HK-2 (cell line): Measurements from ENCODE around the gene PSMF1.
"Not testable (repeated sequence)": the region's sequence is repeated elsewhere in the genome, so short reads cannot be mapped to it uniquely, and the experiment has no call there.

Experiments
- DNase-seq: peaks from one replicate; pipeline ENCODE4 v3.0.0-alpha.2; 2018; ENCODE audit not compliant: unreplicated experiment

PSMF1 gene

DNA sequence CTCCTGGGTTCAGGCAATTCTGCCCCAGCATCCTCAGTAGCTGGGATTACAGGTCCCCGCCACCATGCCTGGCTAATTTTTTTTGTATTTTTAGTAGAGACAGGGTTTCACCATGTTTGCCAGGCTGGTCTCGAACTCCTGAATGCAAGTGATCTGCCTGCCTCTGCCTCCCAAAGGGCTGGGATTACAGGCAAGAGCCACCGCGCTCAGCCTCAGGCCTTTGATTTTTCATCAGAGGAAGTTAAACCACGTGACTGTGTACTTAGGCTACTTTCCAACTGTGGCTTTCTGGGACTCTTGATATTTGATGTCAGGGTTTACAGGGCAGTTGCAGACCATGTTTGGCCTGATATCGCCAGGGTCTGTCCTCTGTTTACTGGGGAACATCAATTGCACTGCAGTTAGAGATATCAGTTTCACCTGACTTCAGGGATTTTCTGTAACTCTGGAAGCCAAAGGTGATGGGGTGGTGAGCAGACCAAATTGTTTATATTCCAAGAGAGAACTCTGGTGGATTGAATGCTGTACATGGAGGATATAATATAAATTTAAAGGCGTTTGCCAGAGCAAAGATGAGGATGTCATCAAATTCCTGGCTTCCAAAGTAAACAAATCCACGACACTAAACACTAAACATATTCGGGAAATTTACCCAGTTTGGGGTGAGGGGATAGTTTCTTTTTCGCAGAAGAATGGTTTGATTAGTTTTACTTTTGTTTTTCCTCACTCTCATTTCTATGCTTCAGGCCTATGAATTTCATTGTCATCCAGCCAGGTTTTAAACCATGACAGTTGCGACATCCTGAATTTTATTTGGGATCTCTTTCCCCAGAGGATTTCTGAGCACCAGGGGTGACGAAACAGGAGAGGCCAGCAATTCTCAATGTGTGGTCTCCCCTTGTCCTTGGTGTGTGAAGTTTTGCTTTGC lies 4.2 kb downstream of the PSMF1 start:
- DNase-seq = no peak

DNA sequence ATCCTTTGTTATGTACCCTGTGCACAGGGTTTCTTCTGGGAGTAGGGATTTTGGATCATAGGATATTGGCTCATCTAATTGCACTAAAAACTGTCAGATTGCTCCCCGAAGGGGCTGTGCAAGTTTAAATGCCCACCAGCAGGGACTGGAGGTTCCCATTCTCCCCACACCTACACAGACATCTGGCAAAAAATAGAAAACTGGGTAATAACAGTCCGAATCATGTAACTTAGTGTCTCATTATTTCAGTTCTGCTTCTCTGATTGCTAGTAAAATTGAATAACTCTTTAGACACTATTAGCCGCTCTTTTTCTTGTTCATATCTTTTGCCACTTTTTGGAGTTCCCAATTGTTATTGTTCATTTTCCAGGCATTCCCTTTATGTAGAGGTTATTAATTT lies 5.3 kb downstream of the PSMF1 start:
- no peak for DNase-seq

DNA sequence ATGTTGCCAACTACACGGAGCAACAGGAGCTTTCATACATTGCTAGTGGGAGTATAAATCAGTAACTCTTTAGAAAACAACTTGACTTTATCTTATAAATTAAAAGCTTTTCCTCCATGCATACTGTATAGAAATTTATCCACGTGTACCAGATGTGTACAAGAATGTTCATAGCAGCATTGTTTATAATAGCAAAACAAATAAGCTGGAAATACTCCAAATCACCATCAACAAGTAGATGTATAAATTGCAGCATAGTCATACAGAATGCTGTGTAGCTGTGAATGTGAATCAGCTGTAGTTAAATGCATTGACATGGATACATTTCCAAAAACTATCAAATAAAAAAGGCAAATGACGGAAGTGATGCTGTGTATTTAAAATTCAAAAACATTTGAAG lies 6.0 kb downstream of the PSMF1 start:
- no peak for DNase-seq

DNA sequence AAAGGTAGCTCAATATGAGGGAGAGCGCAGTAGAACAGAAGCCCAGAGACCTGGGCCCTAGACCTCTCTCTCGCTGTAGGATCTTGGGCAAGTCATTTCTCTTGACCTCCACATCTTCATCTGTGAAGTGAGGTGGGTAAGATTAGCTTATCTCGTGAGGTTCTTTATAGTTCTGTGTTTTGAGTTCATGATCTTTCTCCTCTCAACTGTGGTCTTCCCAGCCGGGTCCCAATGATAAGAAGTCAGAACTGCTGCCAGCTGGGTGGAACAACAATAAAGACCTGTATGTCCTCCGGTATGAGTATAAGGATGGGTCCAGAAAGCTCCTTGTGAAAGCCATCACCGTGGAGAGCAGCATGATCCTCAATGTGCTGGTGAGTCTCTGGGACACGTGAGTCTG lies 6.9 kb downstream of the PSMF1 start:
- no peak for DNase-seq

DNA sequence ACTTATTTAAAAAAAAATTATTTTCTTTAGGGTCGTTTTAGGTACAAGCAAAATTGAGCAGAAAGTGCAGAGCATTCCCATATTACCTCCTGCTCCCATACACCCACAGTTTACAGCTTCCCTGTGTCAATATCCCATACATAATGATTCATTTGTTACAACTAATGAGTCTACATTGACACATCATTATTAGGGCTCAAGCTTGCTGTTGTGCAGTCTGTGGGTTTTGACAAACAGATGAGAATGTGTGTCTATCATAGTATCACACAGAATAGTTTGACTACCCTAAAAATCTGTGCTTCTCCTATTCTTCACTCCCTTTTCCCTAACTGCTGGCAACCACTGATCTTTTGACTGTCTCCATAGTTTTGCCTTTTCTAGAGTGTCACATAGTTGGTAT lies 9.4 kb downstream of the PSMF1 start:
- no peak for DNase-seq

DNA sequence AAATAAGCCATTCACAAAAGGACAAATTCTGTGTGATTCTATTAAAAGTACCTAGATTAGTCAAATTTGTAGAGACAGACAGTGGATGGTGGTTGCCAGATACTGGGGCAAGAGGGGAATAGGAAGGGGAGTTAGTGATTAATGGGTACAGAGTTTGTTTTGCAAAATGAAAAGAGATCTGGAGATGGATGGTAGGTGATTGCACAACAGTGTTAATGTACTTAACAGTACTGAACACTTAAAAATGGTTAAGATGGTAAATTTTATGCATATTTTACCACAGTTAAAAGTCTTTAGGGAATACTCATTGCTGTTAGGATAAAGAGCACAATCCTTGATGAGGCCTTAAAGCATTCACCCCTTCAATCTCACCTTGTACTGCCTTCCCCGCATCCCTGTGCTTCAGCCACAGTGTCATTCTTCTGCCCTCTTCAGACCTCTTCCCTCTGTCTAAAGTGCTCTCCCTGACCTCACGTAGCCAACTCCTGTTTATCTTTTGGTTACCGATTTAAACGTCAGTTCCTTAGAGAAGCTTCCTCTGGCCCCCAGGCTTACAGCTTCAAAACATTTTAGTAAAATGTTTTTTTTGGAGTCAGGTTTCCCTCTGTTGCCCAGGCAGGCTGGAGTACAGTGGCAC lies 11.8 kb downstream of the PSMF1 start:
- no peak for DNase-seq

DNA sequence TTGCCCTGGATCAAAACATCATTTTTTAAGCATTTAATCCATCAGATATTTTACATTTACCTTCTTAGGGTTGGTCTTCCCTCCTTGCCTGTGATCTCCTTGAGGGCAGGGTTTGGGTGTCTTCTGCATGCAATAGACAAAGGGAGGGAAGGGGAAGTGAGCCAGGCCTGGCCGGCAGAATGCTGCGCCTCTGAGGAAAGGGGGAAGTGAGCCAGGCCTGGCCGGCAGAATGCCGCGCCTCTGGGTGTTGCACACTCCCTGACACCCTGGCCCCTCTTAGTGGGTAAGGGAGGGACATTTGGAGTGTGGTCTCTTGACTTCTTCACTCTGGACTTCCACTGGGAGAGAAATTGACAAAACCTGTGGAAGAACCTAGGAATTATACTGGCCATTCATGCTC lies 12.4 kb downstream of the PSMF1 start:
- DNase-seq = no peak

DNA sequence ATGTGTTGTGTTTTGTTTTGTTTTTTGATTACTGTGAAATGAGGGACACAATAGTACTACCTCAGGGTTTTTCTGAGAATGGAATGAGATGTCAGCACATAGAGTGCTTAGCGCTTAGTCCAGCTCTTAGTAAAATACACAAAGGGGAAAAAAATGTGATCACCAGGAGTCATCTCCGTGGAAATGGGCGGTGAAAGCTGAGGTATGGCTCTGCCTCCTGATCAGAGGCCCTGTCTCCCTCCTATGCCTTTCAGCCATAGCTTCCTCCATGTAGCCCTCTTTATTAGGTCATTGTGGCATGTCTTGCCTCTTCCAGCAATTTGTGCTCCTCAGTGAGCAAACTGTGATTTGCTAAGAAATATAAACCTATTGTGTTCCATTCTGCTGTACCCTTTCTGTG lies 13.0 kb downstream of the PSMF1 start:
- DNase-seq = no peak

DNA sequence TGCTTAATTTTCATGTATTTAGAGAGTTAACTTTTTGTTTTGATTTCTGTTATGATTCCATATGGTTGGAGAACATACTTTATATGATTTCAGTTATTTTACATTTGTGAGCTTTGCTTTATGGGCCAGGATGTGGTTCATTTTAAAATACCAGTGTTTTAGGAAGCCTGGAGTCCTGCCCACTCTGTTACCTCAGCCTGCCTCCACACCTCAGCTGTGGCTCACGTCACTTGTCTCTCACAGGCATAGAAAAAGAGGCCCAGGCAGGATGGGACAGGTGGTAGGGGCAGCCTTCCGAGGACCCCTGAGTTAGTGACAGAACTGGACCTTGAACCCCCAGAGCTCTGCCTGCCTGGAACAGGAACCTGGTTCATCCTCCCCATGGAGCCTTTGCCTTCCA lies 16.0 kb downstream of the PSMF1 start:
- no peak for DNase-seq

DNA sequence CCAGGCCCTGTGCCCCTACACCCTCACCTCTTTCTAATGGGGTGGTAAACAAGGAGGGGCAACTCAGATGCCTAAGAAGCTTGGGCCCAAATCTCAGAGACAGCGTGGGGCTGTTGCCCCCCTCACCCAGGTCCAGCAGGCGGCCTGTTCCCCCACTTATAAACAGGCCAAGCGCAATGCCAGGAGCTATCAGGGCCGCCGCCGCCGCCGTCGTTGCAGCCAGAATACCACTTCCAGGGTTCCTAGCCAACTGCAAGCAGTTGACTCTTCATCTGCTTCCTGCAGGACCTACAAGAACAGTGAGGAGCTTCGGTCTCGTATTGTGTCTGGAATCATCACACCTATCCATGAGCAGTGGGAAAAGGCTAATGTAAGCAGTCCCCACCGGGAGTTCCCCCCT lies 16.4 kb downstream of the PSMF1 start:
- DNase-seq = no peak

DNA sequence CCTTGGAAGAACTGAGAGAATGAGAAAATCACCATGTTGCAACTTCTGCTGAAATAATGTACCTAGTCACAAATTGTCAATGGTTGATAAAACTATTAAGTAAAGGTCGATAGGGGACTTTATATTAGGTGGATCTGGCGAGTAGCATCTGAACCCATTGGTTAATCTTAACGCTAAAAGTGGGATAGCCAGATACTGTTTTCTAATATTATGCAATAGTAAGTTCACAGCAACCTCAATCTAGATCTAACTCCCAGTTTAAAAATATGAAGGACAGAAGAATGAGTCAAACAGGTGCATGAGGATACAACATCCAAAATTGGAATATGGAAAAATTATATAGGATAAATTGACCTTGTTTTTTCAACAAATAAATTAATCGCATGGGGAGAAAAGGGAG lies 18.8 kb downstream of the PSMF1 start:
- DNase-seq = no peak

DNA sequence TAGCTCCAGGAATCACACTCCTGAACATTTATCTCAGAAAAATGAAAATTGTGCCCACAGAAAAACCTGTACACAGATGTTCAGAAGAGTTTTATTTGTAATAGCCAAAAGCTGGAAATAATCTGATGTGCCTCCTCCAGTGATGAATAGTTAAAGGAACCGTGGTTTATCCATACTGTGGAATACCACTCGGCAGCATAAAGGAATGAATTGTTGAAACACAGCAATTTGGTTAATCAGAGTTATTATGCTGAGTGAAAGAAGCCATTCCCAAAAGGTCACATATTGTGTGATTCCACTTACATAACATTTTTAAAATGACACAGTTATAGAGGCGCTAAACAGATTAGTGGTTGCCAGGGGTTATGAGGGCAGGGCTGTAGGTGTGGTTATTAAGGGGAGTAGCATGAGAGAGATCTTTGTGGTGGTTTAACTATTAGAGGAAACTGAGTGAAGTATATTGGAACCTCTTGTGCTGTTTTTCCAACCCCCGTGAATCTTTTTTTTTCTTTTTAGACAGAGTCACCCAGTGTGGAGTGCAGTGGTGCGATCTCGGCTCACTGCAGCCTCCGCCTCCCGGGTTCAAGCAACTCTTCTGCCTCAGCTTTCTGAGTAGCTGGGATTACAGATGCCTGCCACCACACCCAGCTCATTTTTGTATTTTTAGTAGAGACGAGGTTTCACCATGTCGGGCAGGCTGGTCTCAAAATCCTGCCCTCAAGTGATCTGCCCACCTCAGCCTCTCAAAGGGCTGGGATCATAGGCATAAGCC lies 26.2 kb downstream of the PSMF1 start:
- no peak for DNase-seq

DNA sequence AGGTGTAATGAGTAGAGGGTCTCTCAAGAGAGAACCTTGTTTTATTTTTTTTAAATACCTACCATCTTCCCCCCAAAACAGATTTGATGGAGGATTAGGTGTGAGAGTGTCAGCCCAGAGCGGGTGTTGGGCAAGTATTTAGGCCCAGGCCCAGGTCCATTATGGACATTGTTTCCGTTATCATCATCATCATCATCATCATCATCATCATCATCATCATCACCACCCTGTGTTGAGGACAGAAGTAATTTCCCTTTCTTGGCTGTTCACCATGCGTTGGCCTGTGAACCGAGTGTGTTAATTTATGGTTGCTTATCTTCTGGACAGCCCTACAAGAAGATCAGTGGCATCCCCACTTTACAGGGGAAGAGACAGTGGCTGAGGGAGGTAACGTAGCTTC lies 28.6 kb downstream of the PSMF1 start:
- DNase-seq = no peak

DNA sequence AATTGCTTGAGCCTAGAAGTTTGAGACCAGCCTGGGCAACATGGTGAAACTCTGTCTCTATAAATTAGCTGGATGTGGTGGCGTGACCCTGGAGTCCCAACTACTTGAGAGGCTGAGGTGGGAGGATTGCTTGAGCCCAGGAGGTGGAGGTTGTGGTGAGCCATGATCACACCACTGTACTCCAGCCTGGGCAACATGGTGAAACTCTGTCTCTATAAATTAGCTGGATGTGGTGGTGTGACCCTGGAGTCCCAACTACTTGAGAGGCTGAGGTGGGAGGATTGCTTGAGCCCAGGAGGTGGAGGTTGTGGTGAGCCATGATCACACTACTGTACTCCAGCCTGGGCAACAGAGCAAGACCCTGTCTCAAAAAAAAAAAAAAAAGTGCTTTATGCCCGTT lies 31.4 kb downstream of the PSMF1 start:
- not testable (repeated sequence) for DNase-seq

DNA sequence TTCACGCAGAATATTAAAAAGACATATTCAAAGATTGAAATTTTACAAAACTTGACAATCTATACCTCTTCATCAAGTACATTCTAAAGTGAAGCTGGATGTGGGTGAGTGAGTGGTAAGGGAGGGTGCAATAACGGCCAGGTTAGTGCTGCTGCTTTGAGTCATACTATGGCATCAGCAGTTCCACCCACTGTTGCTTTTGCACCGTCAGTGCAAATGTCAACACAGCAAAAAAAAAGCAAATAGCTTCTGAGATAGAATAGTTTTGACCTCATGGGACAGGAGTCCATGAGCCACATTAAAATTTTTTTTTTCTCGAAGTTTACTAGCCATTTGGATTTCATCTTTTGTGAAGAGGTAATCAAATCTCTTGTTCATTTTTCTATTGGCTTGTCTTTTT lies 31.8 kb downstream of the PSMF1 start:
- DNase-seq = no peak

DNA sequence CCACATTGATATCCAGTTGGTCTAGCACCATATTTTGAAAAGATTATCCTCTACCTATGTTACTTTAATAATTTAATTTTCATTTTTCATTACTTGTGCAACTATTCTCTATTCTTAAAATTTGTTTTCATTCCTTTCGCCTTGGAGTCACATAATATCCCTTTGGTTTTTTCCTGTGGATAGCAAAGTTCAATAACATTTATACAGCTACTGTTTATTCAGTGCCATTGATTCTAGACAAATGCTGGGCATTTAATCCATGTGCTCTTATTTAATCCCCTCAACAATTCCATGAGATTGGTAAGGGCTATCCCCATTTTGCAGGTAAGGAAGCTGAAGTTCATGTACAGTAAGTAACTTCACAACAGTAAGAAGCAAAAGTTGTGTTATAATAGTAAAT lies 32.6 kb downstream of the PSMF1 start:
- no peak for DNase-seq

DNA sequence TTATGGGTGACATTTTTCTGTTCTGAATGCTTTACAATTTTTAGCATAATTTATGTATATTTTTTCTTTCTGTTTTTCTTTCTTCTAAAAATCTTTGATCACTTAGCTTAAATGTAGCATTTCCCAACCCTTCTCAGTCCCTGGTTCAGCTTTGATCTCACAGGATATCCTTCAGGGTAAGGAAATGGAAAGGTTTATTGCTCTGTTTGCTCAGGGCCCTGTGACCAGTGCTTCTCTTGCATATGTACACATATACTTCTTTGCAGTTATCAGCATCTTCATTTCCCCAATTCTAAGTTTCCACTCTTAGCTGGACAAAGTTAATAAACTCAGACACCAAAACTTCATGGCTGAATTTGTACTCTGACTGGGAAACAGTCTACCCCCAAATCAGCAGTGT lies 35.8 kb downstream of the PSMF1 start:
- DNase-seq = no peak

DNA sequence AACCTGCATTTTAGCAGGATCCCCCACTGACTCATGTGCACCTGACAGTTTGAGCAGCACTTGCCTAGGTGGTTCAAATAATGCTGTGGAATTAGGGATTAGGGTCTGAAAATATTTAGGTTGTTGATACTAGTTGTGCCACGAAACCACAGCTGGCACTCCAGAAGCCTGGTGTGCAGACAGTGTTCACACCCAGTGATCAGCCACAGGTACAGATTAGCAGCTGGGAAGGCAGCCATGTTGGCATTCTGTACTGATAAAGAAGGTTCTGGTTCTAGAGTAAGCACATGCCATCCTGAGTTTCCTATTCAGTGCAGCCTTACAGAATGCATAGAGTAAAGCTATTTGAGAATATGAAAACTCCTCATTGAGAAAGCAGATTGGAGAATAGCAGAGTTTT lies 36.3 kb downstream of the PSMF1 start:
- no peak for DNase-seq

DNA sequence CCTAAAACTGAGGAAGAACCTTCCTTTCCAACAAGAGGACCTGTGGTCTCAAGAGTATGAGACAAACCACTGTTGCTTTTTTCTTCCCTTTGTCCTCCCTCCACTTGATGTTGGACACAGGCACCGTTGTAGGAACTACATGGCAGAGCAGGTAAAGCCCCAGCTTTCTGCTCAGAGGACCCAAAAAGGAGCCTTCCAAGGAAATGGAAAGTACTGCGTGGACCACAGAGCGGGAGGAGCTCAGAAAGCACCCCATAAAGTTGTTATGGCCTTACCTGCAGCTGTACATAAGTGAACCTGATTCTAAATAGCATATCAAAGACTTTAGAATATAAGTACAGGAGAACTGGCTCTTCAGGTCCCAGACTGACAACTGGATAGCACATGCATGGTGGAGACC lies 36.9 kb downstream of the PSMF1 start:
- DNase-seq = no peak

DNA sequence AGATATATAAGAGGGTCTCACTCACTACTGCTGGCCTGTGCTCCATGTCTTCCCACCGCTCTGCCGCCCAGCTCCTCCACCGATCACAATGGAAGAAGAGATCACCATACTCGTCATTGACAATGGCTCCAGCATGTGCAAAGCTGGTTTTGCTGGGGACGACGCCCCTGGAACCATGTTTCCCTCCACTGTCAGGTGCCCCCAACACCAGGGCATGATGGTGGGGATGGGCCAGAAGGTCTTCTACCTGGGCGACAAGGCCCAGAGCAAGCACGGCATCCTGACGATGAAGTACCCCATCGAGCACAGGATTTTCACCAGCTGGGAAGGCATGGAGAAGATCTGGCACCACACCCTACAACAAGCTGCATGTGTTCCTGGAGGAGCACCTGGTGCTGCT lies 42.1 kb downstream of the PSMF1 start:
- no peak for DNase-seq

DNA sequence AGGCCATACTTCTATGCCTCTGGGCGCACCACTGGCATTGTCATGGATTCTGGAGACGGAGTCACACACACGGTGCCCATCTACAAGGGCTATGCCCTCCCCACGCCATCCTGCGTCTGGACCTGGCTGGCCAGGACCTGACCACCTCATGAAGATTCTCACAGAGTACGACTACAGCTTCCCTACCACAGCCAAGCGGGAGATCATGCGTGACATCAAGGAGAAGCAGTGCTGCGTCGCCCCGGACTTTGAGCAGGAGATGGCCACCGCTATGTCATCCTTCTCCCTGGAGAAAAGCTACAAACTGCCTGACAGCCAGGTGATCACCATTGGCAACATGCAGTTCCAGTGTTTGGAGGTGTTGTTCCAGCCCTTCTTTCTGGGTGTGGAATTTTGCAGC lies 42.6 kb downstream of the PSMF1 start:
- no peak for DNase-seq

DNA sequence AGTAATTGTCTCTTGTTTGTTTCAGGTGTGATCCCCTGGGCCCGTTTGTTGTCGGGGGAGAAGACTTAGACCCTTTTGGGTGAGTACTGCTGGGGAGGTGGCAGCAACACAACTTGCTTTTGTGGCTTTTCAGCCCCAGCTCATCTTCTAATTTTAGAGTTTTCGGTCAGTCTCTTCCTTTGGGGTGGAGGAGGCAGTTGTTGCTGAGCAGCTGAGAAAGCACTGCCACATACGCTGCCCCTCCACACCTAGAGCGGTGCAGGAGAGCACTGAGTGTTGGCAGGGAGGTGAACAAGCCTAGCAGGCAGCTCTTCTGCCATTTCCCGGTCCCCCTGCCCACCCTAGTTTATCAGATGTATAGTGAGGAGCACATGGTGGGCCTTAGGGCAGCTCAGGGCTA lies 44.7 kb downstream of the PSMF1 start:
- DNase-seq = no peak

DNA sequence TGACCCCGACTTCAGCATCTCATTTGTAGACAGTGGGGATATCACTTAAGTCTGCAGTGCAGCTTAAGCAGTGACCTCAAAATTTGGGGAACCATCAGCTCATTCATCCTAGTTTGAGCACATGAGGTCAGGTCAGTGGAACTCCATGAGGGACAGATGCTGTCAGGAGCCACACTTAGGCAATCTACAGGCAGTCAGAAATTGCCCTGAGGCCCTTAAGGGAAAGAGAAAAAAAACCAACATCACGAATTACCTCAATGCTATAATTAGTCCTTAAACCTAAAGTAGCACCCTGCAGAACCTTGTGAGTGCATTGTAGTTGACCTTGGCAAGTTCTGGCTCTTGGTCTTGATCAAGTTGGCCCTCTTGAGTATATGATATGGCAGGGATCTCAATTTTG lies 45.3 kb downstream of the PSMF1 start:
- no peak for DNase-seq
